C4-2B (cell line): Measurements from ENCODE around the gene ITPR1.

Experiments
- CTCF ChIP-seq: fragments of 450-650 bp; conservative IDR thresholded peaks from 2 replicates; pipeline ENCODE4 v1.5.1; 2017; ENCODE audit warnings: mild to moderate bottlenecking
- ZFX ChIP-seq: fragments of 450-650 bp; IDR thresholded peaks from 2 replicates; pipeline ENCODE4 v1.6.1; 2017

- no peak for TF ChIP-seq CTCF
- no peak for TF ChIP-seq ZFX
Measured at GRCh38 chr3:4551794-4552442, 58.8 kb downstream of the ITPR1 start.
